HepG2 (cell line): Measurements from ENCODE around the gene RPS27A. TPM values are rescaled to one million over a fixed set of nuclear protein-coding genes. Genes with fewer than 3 reads are reported as not detected.
A peak's percentile ranks its signal among the peaks of the same experiment; 100 is the strongest.

Source experiments
- ARHGAP35 ChIP-seq: sonication (generic); formaldehyde crosslinking; IDR thresholded peaks from 2 replicates; pipeline ENCODE4 v1.9.0; 2022; ENCODE audit warnings: mild to moderate bottlenecking, inconsistent platforms, moderate library complexity, missing genetic modification reagents, borderline replicate concordance
- CHD4 ChIP-seq: fragments of 200-600 bp; sonication (generic); IDR thresholded peaks from 2 replicates; pipeline ENCODE4 v1.7.0; 2017; ENCODE audit warnings: mild to moderate bottlenecking, low read length, borderline replicate concordance
- GMEB1 ChIP-seq: sonication (generic); formaldehyde crosslinking; IDR thresholded peaks from 2 replicates; pipeline ENCODE4 v1.5.1; 2020; ENCODE audit warnings: missing genetic modification reagents, mild to moderate bottlenecking, borderline replicate concordance
- HCFC1 ChIP-seq: fragments of 150-350 bp; IDR thresholded peaks from 2 replicates; pipeline ENCODE4 v1.6.1; 2014; ENCODE audit warnings: low read depth, low read length
- HNRNPH1 ChIP-seq: fragments of 200-400 bp; formaldehyde crosslinking; optimal IDR thresholded peaks from 2 replicates; pipeline ENCODE3; 2017; ENCODE audit warnings: mild to moderate bottlenecking, low read depth, low read length
- HNRNPUL1 ChIP-seq: fragments of 200-400 bp; formaldehyde crosslinking; IDR thresholded peaks from 2 replicates; pipeline ENCODE4 v1.6.1; 2017; ENCODE audit warnings: low read depth, mild to moderate bottlenecking, low read length, moderate library complexity
- IKZF5 ChIP-seq: IDR thresholded peaks from 2 replicates; pipeline ENCODE4 v1.6.1; 2018; ENCODE audit warnings: missing genetic modification reagents, mild to moderate bottlenecking, missing compliant biosample characterization
- TAF15 ChIP-seq: fragments of 200-400 bp; formaldehyde crosslinking; IDR thresholded peaks from one replicate; pipeline ENCODE4 v1.6.1; 2018; ENCODE audit warnings: mild to moderate bottlenecking, low read depth, low read length; ENCODE audit not compliant: poor library complexity, severe bottlenecking
- TEAD2 ChIP-seq: sonication (generic); formaldehyde crosslinking; IDR thresholded peaks from 2 replicates; pipeline ENCODE4 v1.9.0; 2021; ENCODE audit warnings: missing genetic modification reagents
- THAP7 ChIP-seq: sonication (generic); formaldehyde crosslinking; IDR thresholded peaks from 2 replicates; pipeline ENCODE4 v1.8.1; 2023; ENCODE audit warnings: mild to moderate bottlenecking, missing genetic modification reagents
- ZEB1 ChIP-seq: IDR thresholded peaks from 2 replicates; pipeline ENCODE4 v1.6.1; 2012; ENCODE audit warnings: mild to moderate bottlenecking, low read depth, inconsistent platforms; ENCODE audit not compliant: insufficient replicate concordance
- ZHX1 ChIP-seq: sonication (generic); formaldehyde crosslinking; IDR thresholded peaks from 2 replicates; pipeline ENCODE4 v1.8.1; 2022; ENCODE audit warnings: low read depth, mild to moderate bottlenecking, missing genetic modification reagents
- ZNF224 ChIP-seq: sonication (generic); formaldehyde crosslinking; IDR thresholded peaks from 2 replicates; pipeline ENCODE4 v1.5.0; 2020; ENCODE audit warnings: mild to moderate bottlenecking, missing genetic modification reagents
- ZNF281 ChIP-seq: sonication (generic); formaldehyde crosslinking; IDR thresholded peaks from 2 replicates; pipeline ENCODE4 v1.4.0; 2020; ENCODE audit warnings: missing genetic modification reagents, borderline replicate concordance
- ZNF282 ChIP-seq: fragments of 450-650 bp; IDR thresholded peaks from 2 replicates; pipeline ENCODE4 v1.6.1; 2018; ENCODE audit not compliant: partially characterized antibody
- ZNF383 ChIP-seq: sonication (generic); formaldehyde crosslinking; IDR thresholded peaks from 2 replicates; pipeline ENCODE4 v1.4.0; 2020; ENCODE audit warnings: missing genetic modification reagents, mild to moderate bottlenecking, borderline replicate concordance
- ZNF577 ChIP-seq: sonication (generic); formaldehyde crosslinking; IDR thresholded peaks from 2 replicates; pipeline ENCODE4 v1.4.0; 2020; ENCODE audit warnings: mild to moderate bottlenecking, low read depth, missing genetic modification reagents, borderline replicate concordance
- ZNF703 ChIP-seq: sonication (generic); formaldehyde crosslinking; IDR thresholded peaks from 2 replicates; pipeline ENCODE4 v1.5.1; 2020; ENCODE audit warnings: missing genetic modification reagents, mild to moderate bottlenecking, moderate library complexity, borderline replicate concordance
- polyA plus RNA-seq, 8 experiments: library from polyadenylated mRNA; depleted of rRNA in 3 of 8; stranded (reverse) in 7 of 8; unstranded in 1 of 8; fragments of >200 nt; fragmentation: Illumina TruSeq in 4 of 8; extraction: Trizol in 4 of 8; gene quantifications; 2 replicates each; pipeline versions ENCODE4 v1.2.1 to v1.2.3, GENCODE V29; 2011 to 2016; ENCODE audit warnings: low read depth in 4 of 8, missing spikeins in 1 of 8, mixed read lengths in 1 of 8; ENCODE audit not compliant: insufficient read depth in 1 of 8
- total RNA-seq, 5 experiments: library from RNA; depleted of rRNA; stranded (reverse); fragments of >200 nt; fragmentation: Illumina TruSeq; extraction: Trizol; gene quantifications; 2 replicates each; pipeline ENCODE4 v1.2.3, GENCODE V29; 2016; ENCODE audit warnings: low read depth in 1 of 5

Gene RPS27A
- total and polyA plus RNA-seq, 2 of the 13 experiments (the other 11 are each of a cell fraction or from before 2014, with no cell fraction given): 2,779 to 3,269 TPM

- TF ChIP-seq GMEB1 (CRISPR knock-in tag): peak; percentile 82
- peak; percentile 74; the same call in 1 of the 2 replicates for TF ChIP-seq ARHGAP35 (CRISPR knock-in tag)
- peak; percentile 63 for TF ChIP-seq HNRNPH1
- 0 out of 2 replicates have a peak, but pooled peaks have one; percentile 13 for TF ChIP-seq ZHX1 (CRISPR knock-in tag)
- no peak for TF ChIP-seq CHD4
- 0 out of 2 replicates have a peak, but pooled peaks have one; percentile 22 for TF ChIP-seq ZNF383 (CRISPR knock-in tag)
- no peak; the same call in 1 of the 2 replicates for TF ChIP-seq ZNF703 (CRISPR knock-in tag)
- TF ChIP-seq ZNF577: peak; percentile 71; the same call in 1 of the 2 replicates
- TF ChIP-seq THAP7 (CRISPR knock-in tag): no peak
- no peak for TF ChIP-seq TAF15
- TF ChIP-seq ZNF281 (CRISPR knock-in tag): peak; percentile 11; the same call in 1 of the 2 replicates
- peak; percentile 19; the same call in 1 of the 2 replicates for TF ChIP-seq TEAD2 (CRISPR knock-in tag)
- TF ChIP-seq IKZF5 (CRISPR knock-in tag): peak; percentile 89
- peak; percentile 96 for TF ChIP-seq ZEB1
- no peak for TF ChIP-seq HNRNPUL1
- no peak; the same call in 1 of the 2 replicates for TF ChIP-seq ZNF224 (CRISPR knock-in tag)
- TF ChIP-seq ZNF282: no peak
- TF ChIP-seq HCFC1: peak; percentile 84
These were observed at the start of gene RPS27A, which contains the start of gene CLHC1 (continued) for GRCh38 chr2:55232084-55232862.
